MM.1S (cell line): ENCODE results near the gene HTR3D.

Experiments
- EZH2 ChIP-seq: fragments of 300-600 bp; sonication (generic); optimal IDR thresholded peaks from 2 replicates; pipeline ENCODE3; 2017; ENCODE audit warnings: low read depth, mild to moderate bottlenecking, antibody characterized with exemption, low read length, mixed read lengths
- TF ChIP-seq, protein P1 (sequence below): fragments of 300-600 bp; sonication (generic); IDR thresholded peaks from 2 replicates; pipeline ENCODE4 v1.5.1; 2016; ENCODE audit warnings: antibody characterized with exemption, low read length, mixed read lengths

DNA sequence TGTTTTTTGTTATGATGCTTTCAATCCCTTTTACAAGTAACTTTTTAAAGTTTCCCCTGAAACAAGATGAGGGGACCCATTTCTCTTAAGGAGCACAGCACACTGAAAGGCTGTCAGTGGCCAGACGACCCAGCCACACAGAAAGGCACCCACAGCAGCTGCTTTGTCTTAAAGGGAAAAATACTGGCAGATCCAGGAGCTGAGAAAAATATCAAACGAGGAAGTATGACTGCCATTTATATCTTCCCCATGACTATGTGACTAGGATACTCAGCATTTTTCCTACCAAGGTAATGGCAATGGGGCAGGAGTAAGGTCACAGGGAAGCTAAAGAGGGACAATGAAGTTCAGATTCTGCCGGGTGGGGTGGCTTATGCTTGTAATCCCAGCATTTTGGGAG is 29.8 kb upstream of the HTR3D start:
- TF ChIP-seq, protein P1, sequence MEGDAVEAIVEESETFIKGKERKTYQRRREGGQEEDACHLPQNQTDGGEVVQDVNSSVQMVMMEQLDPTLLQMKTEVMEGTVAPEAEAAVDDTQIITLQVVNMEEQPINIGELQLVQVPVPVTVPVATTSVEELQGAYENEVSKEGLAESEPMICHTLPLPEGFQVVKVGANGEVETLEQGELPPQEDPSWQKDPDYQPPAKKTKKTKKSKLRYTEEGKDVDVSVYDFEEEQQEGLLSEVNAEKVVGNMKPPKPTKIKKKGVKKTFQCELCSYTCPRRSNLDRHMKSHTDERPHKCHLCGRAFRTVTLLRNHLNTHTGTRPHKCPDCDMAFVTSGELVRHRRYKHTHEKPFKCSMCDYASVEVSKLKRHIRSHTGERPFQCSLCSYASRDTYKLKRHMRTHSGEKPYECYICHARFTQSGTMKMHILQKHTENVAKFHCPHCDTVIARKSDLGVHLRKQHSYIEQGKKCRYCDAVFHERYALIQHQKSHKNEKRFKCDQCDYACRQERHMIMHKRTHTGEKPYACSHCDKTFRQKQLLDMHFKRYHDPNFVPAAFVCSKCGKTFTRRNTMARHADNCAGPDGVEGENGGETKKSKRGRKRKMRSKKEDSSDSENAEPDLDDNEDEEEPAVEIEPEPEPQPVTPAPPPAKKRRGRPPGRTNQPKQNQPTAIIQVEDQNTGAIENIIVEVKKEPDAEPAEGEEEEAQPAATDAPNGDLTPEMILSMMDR = no peak
- no peak for TF ChIP-seq EZH2
